ENCODE measurements around the gene SESN1.

DNA sequence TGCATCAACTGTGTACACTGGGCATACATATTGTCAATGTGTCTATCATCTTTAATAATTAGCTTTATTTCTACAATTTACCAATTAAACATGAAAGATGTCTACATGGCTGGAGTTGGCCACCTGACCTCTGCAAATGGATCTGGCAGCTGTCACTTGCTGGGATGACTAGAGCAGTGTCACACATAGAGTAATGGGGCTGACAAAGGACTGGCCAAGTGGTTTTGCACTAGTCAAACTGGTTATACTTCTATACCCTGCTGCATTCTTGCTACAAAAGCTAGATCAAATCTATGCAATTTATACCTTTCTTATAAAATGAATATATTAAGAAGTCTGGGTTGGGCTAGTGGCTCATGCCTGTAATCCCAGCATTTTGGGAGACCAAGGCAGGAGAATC is 99.3 kb downstream of the SESN1 start:
- TF ChIP-seq SPI1 (IDR thresholded peaks at IDR 0.05; ENCODE audit: low read depth, low read length): no peak
- TF ChIP-seq POU2F2 (IDR thresholded peaks at IDR 0.05; ENCODE audit: low read depth, low read length): no peak
- no peak for TF ChIP-seq POLR2AphosphoS5 (IDR thresholded peaks at IDR 0.05; ENCODE audit: low read depth, low read length)

Data from GM12891 (cell line).